ENCODE measurements around the gene RUNDC3A. TPM values are rescaled to one million over a fixed set of nuclear protein-coding genes. Genes with fewer than 3 reads are reported as not detected.
"Not testable (repeated sequence)": the region's sequence is repeated elsewhere in the genome, so short reads cannot be mapped to it uniquely, and the experiment has no call there.

The RUNDC3A gene
- total RNA-seq, 2 donors from 2014 or later: 1.7 to 4.5 TPM

GRCh38 chr17:44361292-44362260 lies 53.2 kb downstream of the RUNDC3A start:
- H3K27ac ChIP-seq: no peak overlapping the region
- no peaks in the 10 kb centered on the region for H3K36me3 ChIP-seq
- no peaks in the 10 kb centered on the region for H3K9me3 ChIP-seq
- H3K4me1 ChIP-seq: peaks cover 0 to 31% of the 10 kb centered on the region in 2 donors
- no peak for DNase-seq (ENCODE audit: low spot score)
- H3K4me3 ChIP-seq: no peak overlapping the region
- TF ChIP-seq CTCF (IDR thresholded peaks at IDR 0.05): no peak
- H3K27me3 ChIP-seq: no peaks in the 10 kb centered on the region

GRCh38 chr17:44362459-44362948 lies 54.1 kb downstream of the RUNDC3A start:
- Histone ChIP-seq H3K4me3 (peak overlapping the region in 1 of 2 donors; percentile 63), H3K27ac (no peak overlapping the region), H3K9me3 (no peaks in the 10 kb centered on the region), H3K36me3 (no peaks in the 10 kb centered on the region), H3K4me1 (peaks cover 0 to 31% of the 10 kb centered on the region in 2 donors), H3K27me3 (no peaks in the 10 kb centered on the region)
- DNase-seq (ENCODE audit: low spot score): no peak
- no peak for TF ChIP-seq CTCF (IDR thresholded peaks at IDR 0.05)

- peak overlapping the region; percentile 47 to 63 for H3K4me3 ChIP-seq
- H3K4me1 ChIP-seq: peaks cover 0 to 31% of the 10 kb centered on the region in 2 donors
- peak overlapping the region in 1 of 2 donors; percentile 32 for H3K27ac ChIP-seq
- no peaks in the 10 kb centered on the region for H3K27me3 ChIP-seq
- H3K36me3 ChIP-seq: no peaks in the 10 kb centered on the region
- no peak for TF ChIP-seq CTCF (IDR thresholded peaks at IDR 0.05)
- no peak for DNase-seq (ENCODE audit: low spot score)
- no peaks in the 10 kb centered on the region for H3K9me3 ChIP-seq
Observed at GRCh38 chr17:44362949-44363612, 54.7 kb downstream of the RUNDC3A start.

GRCh38 chr17:44363613-44364159 lies 55.3 kb downstream of the RUNDC3A start, which contains the start of gene FAM171A2:
Gene FAM171A2, minus strand, starts transcription at chr17:44363853. Its CDS starts 139 bp downstream, at chr17:44363714.
- DNase-seq (ENCODE audit: low spot score): no peak
- no peaks in the 10 kb centered on the region for H3K27me3 ChIP-seq
- peaks cover 0 to 31% of the 10 kb centered on the region in 2 donors for H3K4me1 ChIP-seq
- no peaks in the 10 kb centered on the region for H3K36me3 ChIP-seq
- peak within 1 kb of the TSS in 1 of 2 donors; percentile 32 for H3K27ac ChIP-seq
- peak; percentile 85 to 93 for TF ChIP-seq CTCF (IDR thresholded peaks at IDR 0.05)
- peak within 1 kb of the TSS; percentile 47 to 63 for H3K4me3 ChIP-seq
- H3K9me3 ChIP-seq: no peaks in the 10 kb centered on the region

GRCh38 chr17:44365051-44365450 lies 56.6 kb downstream of the RUNDC3A start:
- not testable (repeated sequence) for H3K36me3 ChIP-seq; H3K27ac ChIP-seq; H3K4me3 ChIP-seq; DNase-seq (ENCODE audit: low spot score); H3K27me3 ChIP-seq; H3K9me3 ChIP-seq
- H3K4me1 ChIP-seq: peaks cover 0 to 31% of the 10 kb centered on the region in 2 donors
